ENCODE data around the gene SLC4A1AP. TPM values are rescaled to one million over a fixed set of nuclear protein-coding genes. Genes with fewer than 3 reads are reported as not detected.

Gene SLC4A1AP
- total and polyA plus RNA-seq, 2 donors (not counting 1 experiment from before 2014, with no cell fraction given): 8.9 to 23.1 TPM

DNA sequence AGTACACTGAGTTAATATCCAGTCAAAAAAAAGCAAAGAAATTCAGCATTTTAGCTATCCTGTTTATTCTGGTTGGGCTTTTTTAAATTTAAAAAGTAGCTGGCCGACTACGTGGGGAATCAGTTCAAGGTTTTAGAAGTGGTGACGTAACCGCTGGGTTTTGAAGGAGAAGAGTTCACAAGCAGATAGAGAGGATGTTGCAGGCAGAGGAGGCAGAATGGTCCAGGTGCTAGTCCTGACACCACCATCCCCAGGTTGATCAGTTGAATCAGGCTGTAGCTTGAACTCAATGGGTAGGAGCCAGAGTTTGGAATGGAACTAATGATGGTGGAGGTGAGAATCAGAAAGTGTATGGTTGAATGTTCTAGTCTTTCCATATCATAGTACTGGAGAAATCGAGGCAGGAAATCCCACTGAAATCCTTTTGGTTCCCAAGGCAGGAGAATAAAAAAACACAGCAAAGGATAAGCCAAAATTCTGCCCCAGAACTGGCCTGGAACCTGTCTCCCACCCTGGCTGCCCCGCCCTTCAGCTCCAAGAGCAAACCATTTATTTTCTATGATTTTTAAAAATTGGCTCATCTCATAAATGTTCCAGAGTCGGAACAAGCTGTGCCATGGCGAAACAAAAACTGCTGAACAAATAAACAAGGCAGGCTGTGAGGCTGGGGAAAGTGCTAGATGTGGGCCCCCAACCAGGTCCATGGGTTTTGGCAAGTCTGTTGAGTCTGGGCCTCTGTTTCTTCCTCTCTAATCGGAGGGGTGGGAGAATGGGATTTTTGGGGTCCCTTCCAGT is 44.0 kb downstream of the SLC4A1AP start:
- ChIA-PET CTCF (interaction anchor here (0.9 to 2.2 kb wide), 4 partner anchors 9 to 24 kb away, joined by 3 to 10 read pairs (median 4); no protein-coding TSS in a partner anchor), POLR2A (no interaction called here)
- Histone ChIP-seq H3K36me3 (replicated peaks in 1 of 2; ENCODE audit: control extremely low read depth in 1 of 2, control insufficient read depth in 1 of 2, extremely low read depth in 1 of 2, insufficient read depth in 2 of 2, low read length in 1 of 2) (no peaks in the 10 kb centered on the region), H3K4me1 (ENCODE audit: control insufficient read depth in 2 of 2, insufficient read depth in 2 of 2, low read length in 2 of 2) (no peaks in the 10 kb centered on the region), H3K79me2 (ENCODE audit: control insufficient read depth, insufficient read depth, low read length) (no peaks in the 10 kb centered on the region), H3K4me3 (ENCODE audit: control extremely low read depth in 1 of 5, extremely low read depth in 1 of 5, insufficient read depth in 1 of 5, low read depth in 2 of 5, low read length in 4 of 5) (no peak overlapping the region), H3K27ac (ENCODE audit: low read length in 2 of 2) (no peak overlapping the region), H3K4me2 (replicated peaks; ENCODE audit: low read depth, low read length, poor library complexity, severe bottlenecking) (no peak overlapping the region), H4K20me1 (ENCODE audit: control insufficient read depth, insufficient read depth, low read length, poor library complexity, severe bottlenecking) (no peaks in the 10 kb centered on the region), H3K9me3 (ENCODE audit: control extremely low read depth in 1 of 3, control insufficient read depth in 2 of 3, insufficient read depth in 1 of 3, low read length in 2 of 3) (peaks cover 0 to 1% (median 0%) of the 10 kb centered on the region in 3 donors), H3K27me3 (replicated peaks in 1 of 4; ENCODE audit: control extremely low read depth in 1 of 4, control insufficient read depth in 3 of 4, insufficient read depth in 4 of 4, low read length in 3 of 4) (peaks cover 0 to 5% (median 0%) of the 10 kb centered on the region in 4 experiments), H3K9ac (ENCODE audit: low read length) (no peak overlapping the region), H2AFZ (ENCODE audit: insufficient read depth, low read depth, low read length, poor library complexity, severe bottlenecking) (no peak overlapping the region)
- no peaks in the 10 kb centered on the region for H3K9me3 Mint-ChIP-seq (ENCODE audit: insufficient read depth)
- intact Hi-C loops (cut with micrococcal nuclease): no loop called here
- H3K4me3 Mint-ChIP-seq: no peak overlapping the region
- no peak overlapping the region for H3K27ac Mint-ChIP-seq
- H3K27me3 Mint-ChIP-seq: peaks cover 22% of the 10 kb centered on the region
- TF ChIP-seq, protein P1, sequence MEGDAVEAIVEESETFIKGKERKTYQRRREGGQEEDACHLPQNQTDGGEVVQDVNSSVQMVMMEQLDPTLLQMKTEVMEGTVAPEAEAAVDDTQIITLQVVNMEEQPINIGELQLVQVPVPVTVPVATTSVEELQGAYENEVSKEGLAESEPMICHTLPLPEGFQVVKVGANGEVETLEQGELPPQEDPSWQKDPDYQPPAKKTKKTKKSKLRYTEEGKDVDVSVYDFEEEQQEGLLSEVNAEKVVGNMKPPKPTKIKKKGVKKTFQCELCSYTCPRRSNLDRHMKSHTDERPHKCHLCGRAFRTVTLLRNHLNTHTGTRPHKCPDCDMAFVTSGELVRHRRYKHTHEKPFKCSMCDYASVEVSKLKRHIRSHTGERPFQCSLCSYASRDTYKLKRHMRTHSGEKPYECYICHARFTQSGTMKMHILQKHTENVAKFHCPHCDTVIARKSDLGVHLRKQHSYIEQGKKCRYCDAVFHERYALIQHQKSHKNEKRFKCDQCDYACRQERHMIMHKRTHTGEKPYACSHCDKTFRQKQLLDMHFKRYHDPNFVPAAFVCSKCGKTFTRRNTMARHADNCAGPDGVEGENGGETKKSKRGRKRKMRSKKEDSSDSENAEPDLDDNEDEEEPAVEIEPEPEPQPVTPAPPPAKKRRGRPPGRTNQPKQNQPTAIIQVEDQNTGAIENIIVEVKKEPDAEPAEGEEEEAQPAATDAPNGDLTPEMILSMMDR (IDR thresholded peaks at IDR 0.05): no peak
- no peak for TF ChIP-seq EZH2 (IDR thresholded peaks at IDR 0.05; ENCODE audit: borderline replicate concordance, insufficient read depth, low read depth, low read length, poor library complexity, severe bottlenecking)
- WGBS (ENCODE audit: insufficient coverage): 97% methylated on average over 7 of the region's 9 CpGs
- DNase-seq (no peak), ATAC-seq (ENCODE audit: low read depth) (no peak)
- H3K4me1 Mint-ChIP-seq: peaks cover 4% of the 10 kb centered on the region

DNA sequence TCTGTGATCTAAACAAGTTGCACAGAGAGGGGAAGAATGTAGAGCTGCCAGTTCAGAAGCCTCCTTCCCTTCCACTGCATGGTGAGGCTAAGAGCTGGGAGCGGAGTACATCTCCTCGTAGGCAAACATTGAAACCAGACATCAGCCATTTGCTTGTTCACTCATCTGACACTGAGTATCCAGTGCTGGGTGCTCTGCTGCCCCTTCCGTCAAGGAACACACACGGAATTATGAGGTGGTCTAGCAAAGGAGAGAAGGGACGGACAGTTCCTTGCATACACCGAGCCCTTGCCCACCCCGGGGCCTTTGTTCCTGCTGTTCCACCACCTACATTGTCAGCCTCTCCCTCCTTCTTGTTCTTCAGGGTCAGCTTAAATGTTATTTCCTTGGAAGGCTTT is 44.6 kb downstream of the SLC4A1AP start:
- no peak for TF ChIP-seq EZH2 (IDR thresholded peaks at IDR 0.05; ENCODE audit: borderline replicate concordance, insufficient read depth, low read depth, low read length, poor library complexity, severe bottlenecking)
- TF ChIP-seq, protein P1 (IDR thresholded peaks at IDR 0.05): no peak
- Histone ChIP-seq H3K36me3 (replicated peaks in 1 of 2; ENCODE audit: control extremely low read depth in 1 of 2, control insufficient read depth in 1 of 2, extremely low read depth in 1 of 2, insufficient read depth in 2 of 2, low read length in 1 of 2) (no peaks in the 10 kb centered on the region), H2AFZ (ENCODE audit: insufficient read depth, low read depth, low read length, poor library complexity, severe bottlenecking) (no peak overlapping the region), H4K20me1 (ENCODE audit: control insufficient read depth, insufficient read depth, low read length, poor library complexity, severe bottlenecking) (no peaks in the 10 kb centered on the region), H3K4me3 (ENCODE audit: control extremely low read depth in 1 of 5, extremely low read depth in 1 of 5, insufficient read depth in 1 of 5, low read depth in 2 of 5, low read length in 4 of 5) (no peak overlapping the region), H3K4me2 (replicated peaks; ENCODE audit: low read depth, low read length, poor library complexity, severe bottlenecking) (no peak overlapping the region), H3K79me2 (ENCODE audit: control insufficient read depth, insufficient read depth, low read length) (no peaks in the 10 kb centered on the region), H3K9me3 (ENCODE audit: control extremely low read depth in 1 of 3, control insufficient read depth in 2 of 3, insufficient read depth in 1 of 3, low read length in 2 of 3) (peaks cover 0 to 1% (median 0%) of the 10 kb centered on the region in 3 donors), H3K9ac (ENCODE audit: low read length) (no peak overlapping the region), H3K27me3 (replicated peaks in 1 of 4; ENCODE audit: control extremely low read depth in 1 of 4, control insufficient read depth in 3 of 4, insufficient read depth in 4 of 4, low read length in 3 of 4) (peaks cover 0 to 5% (median 0%) of the 10 kb centered on the region in 4 experiments), H3K27ac (ENCODE audit: low read length in 2 of 2) (no peak overlapping the region), H3K4me1 (ENCODE audit: control insufficient read depth in 2 of 2, insufficient read depth in 2 of 2, low read length in 2 of 2) (no peaks in the 10 kb centered on the region)
- no peaks in the 10 kb centered on the region for H3K9me3 Mint-ChIP-seq (ENCODE audit: insufficient read depth)
- H3K27ac Mint-ChIP-seq: no peak overlapping the region
- WGBS (ENCODE audit: insufficient coverage): 100% methylated on average over 2 of the region's 7 CpGs
- peaks cover 25% of the 10 kb centered on the region for H3K27me3 Mint-ChIP-seq
- POLR2A ChIA-PET: no interaction called here
- peaks cover 4% of the 10 kb centered on the region for H3K4me1 Mint-ChIP-seq
- H3K4me3 Mint-ChIP-seq: no peak overlapping the region
- no peak for DNase-seq
- CTCF ChIA-PET: interaction anchor here (0.9 to 2.2 kb wide), 2 partner anchors 9 to 15 kb away, joined by 3 to 6 read pairs; no protein-coding TSS in a partner anchor
- intact Hi-C loops (cut with micrococcal nuclease): no loop called here
- no peak for ATAC-seq (ENCODE audit: low read depth)
